K562 (cell line): ENCODE data around the gene RAPGEF5. TPM values are rescaled to one million over a fixed set of nuclear protein-coding genes. Genes with fewer than 3 reads are reported as not detected.

Experiments used
- ATAC-seq: fragments of 200-7000 bp; cut with Tn5 transposase; 3 replicates; pipeline ENCODE4 v1.9.1; 2020; ENCODE audit warnings: moderate library complexity
- BruUV-seq: library from RNA; stranded (reverse); fragments of 400-500 nt; replicated peaks from 2 replicates; lab custom pipeline; 2021; lab: Mats Ljungman, UMichigan
- CTCF ChIA-PET: fragments of 300-600 bp; formaldehyde crosslinking; extraction: SDS; loops from one replicate; lab custom pipeline; 2021; ENCODE audit warnings: low intra/inter-chr PET ratio; lab: Yijun Ruan, JAX
- POLR2A ChIA-PET: fragments of 300-600, 350-650 bp; sonication (Branson Sonifier 250); formaldehyde crosslinking; extraction: SDS; loops from one replicate; lab custom pipeline; 2021; ENCODE audit warnings: antibody characterized with exemption, inconsistent platforms; lab: Yijun Ruan, JAX
- DNase-seq, 4 experiments: peaks; one replicate each; pipeline versions ENCODE4 v3.0.0 to v3.0.0-alpha.2; 2011 to 2018; ENCODE audit warnings: low spot score in 3 of 4, mixed read lengths in 3 of 4; ENCODE audit errors: extremely low read depth in 1 of 4
- FAIRE-seq: peaks from 2 replicates; lab custom pipeline; 2011; peaks lifted over from hg19 to GRCh38; lab: Jason Lieb, UNC
- H2AFZ ChIP-seq: 2 replicates; pipeline ENCODE4 v1.6.0; 2011; ENCODE audit warnings: low read depth, low read length, control low read depth, inconsistent platforms
- H3K27ac ChIP-seq: fragments of 200-600 bp; 3 replicates; pipeline ENCODE4 v1.8.0; 2011; ENCODE audit warnings: low read depth, mild to moderate bottlenecking, control low read depth, inconsistent platforms, low read length, moderate library complexity, mixed read lengths; ENCODE audit errors: extremely low read depth
- H3K27me3 ChIP-seq, 2 experiments: fragments of 300-600 bp in 1 of 2; 2 replicates in 1 of 2; 3 replicates in 1 of 2; pipeline versions ENCODE4 v1.6.0 to v1.8.0; 2011; ENCODE audit warnings: inconsistent platforms in 2 of 2, low read length in 2 of 2, mild to moderate bottlenecking in 1 of 2, mixed read lengths in 1 of 2, moderate library complexity in 1 of 2; ENCODE audit not compliant: control insufficient read depth in 2 of 2, insufficient read depth in 2 of 2
- H3K36me3 ChIP-seq: fragments of 300-600 bp; 3 replicates; pipeline ENCODE4 v1.8.0; 2011; ENCODE audit warnings: mild to moderate bottlenecking, low read length, inconsistent platforms; ENCODE audit not compliant: control insufficient read depth, insufficient read depth
- H3K4me1 ChIP-seq, 2 experiments: fragments of 200-600 bp in 1 of 2; replicated peaks in 1 of 2; 2 replicates in 1 of 2; 3 replicates in 1 of 2; pipeline versions ENCODE4 v1.5.1 to v1.8.0; 2011; ENCODE audit warnings: inconsistent platforms in 2 of 2, low read length in 2 of 2, mild to moderate bottlenecking in 1 of 2, mixed read lengths in 1 of 2, moderate library complexity in 1 of 2; ENCODE audit not compliant: control insufficient read depth in 2 of 2, insufficient read depth in 2 of 2
- H3K4me2 ChIP-seq: 2 replicates; pipeline ENCODE4 v1.6.1; 2011; ENCODE audit warnings: low read length, control low read depth, inconsistent platforms, mixed read lengths; ENCODE audit not compliant: insufficient read depth
- H3K4me3 ChIP-seq: fragments of 200-600 bp; sonication (generic), shearing (Covaris generic); 2 replicates; pipeline ENCODE4 v1.5.1; 2016; ENCODE audit warnings: control low read depth, inconsistent platforms
- H3K79me2 ChIP-seq: fragments of 200-600 bp; 3 replicates; pipeline ENCODE4 v1.8.0; 2011; ENCODE audit warnings: low read length, inconsistent platforms; ENCODE audit not compliant: control insufficient read depth, insufficient read depth
- H3K9ac ChIP-seq, 2 experiments: 2 replicates each; pipeline versions ENCODE4 v1.6.0 to v1.6.1; 2011; ENCODE audit warnings: low read depth in 2 of 2, low read length in 2 of 2, control low read depth in 1 of 2, inconsistent platforms in 1 of 2, mild to moderate bottlenecking in 1 of 2, mixed read lengths in 1 of 2; ENCODE audit not compliant: insufficient read depth in 1 of 2
- H3K9me1 ChIP-seq: one replicate; pipeline ENCODE4 v1.6.0; 2011; ENCODE audit warnings: inconsistent platforms, mild to moderate bottlenecking, low read length, moderate library complexity; ENCODE audit not compliant: control insufficient read depth, insufficient read depth
- H3K9me3 ChIP-seq: replicated peaks from 2 replicates; pipeline ENCODE4 v1.5.1; 2011; ENCODE audit warnings: low read depth, low read length, inconsistent platforms; ENCODE audit not compliant: control insufficient read depth, insufficient read depth
- H4K20me1 ChIP-seq: replicated peaks from 2 replicates; pipeline ENCODE4 v1.6.1; 2011; ENCODE audit warnings: low read length, inconsistent platforms, mixed read lengths; ENCODE audit not compliant: control insufficient read depth, insufficient read depth
- ATF2 ChIP-seq: sonication (generic); formaldehyde crosslinking; IDR thresholded peaks from 2 replicates; pipeline ENCODE4 v1.8.1; 2022; ENCODE audit warnings: missing genetic modification reagents
- FOXJ3 ChIP-seq: sonication (generic); formaldehyde crosslinking; IDR thresholded peaks from 2 replicates; pipeline ENCODE4 v1.4.0; 2020; ENCODE audit warnings: mild to moderate bottlenecking, missing genetic modification reagents
- MTF1 ChIP-seq: fragments of 250-450 bp; sonication (Bioruptor Pico); IDR thresholded peaks from 2 replicates; pipeline ENCODE4 v1.9.0; 2021; ENCODE audit warnings: moderate library complexity, mild to moderate bottlenecking, inconsistent platforms, borderline replicate concordance
- NEUROD1 ChIP-seq: fragments of 150-350 bp; IDR thresholded peaks from 2 replicates; pipeline ENCODE4 v1.6.1; 2014; ENCODE audit warnings: borderline replicate concordance, low read length, low read depth; ENCODE audit not compliant: partially characterized antibody
- SMARCB1 ChIP-seq: IDR thresholded peaks from 2 replicates; pipeline ENCODE4 v1.6.1; 2011; ENCODE audit warnings: improper control_type of control experiment, low read depth; ENCODE audit not compliant: insufficient read length
- TAF7 ChIP-seq: fragments of 450-650 bp; IDR thresholded peaks from 2 replicates; pipeline ENCODE4 v1.6.1; 2016; ENCODE audit warnings: missing genetic modification characterization, missing compliant biosample characterization
- WGBS: fragments of 100-300 bp; shearing (Covaris generic); methylation state at CpG from one replicate; pipeline ENCODE4 v1.1.6; 2016; ENCODE audit warnings: low coverage, mixed read lengths; ENCODE audit not compliant: insufficient coverage; ENCODE audit errors: missing lambda C conversion rate; 5-methylcytosine and 5-hydroxymethylcytosine counted together
- in situ Hi-C: fragments of 300-500 bp; cut with MboI; formaldehyde crosslinking; loops from 4 replicates; pipeline ENCODE4 v1.15.0; 2018; ENCODE audit warnings: inconsistent platforms, mixed read lengths
- intact Hi-C: fragments of 100-400 bp; cut with micrococcal nuclease; formaldehyde crosslinking; loops from 2 replicates; pipeline ENCODE4 v1.14.2; 2022
- polyA plus RNA-seq, 8 experiments: library from polyadenylated mRNA; depleted of rRNA in 4 of 8; stranded (reverse) in 5 of 8; unstranded in 3 of 8; fragments of >200 nt; fragmentation: Nextera tagmentation in 2 of 8; fragmentation: Illumina TruSeq in 1 of 8; extraction: Ambion mirVana in 2 of 8; extraction: Trizol in 1 of 8; gene quantifications; 2 replicates each; pipeline versions ENCODE4 v1.2.1 to v1.2.3, GENCODE V29; 2011 to 2014; ENCODE audit warnings: inconsistent platforms in 1 of 8, missing spikeins in 1 of 8
- total RNA-seq, 7 experiments: library from RNA; depleted of rRNA in 6 of 7; stranded (reverse); fragments of >200 nt in 6 of 7; fragmentation: Illumina TruSeq in 2 of 7; extraction: Trizol in 2 of 7; gene quantifications; 2 replicates each; pipeline versions ENCODE4 v1.2.1 to v1.2.3, GENCODE V29; 2011 to 2021; ENCODE audit warnings: low replicate concordance in 1 of 7

RAPGEF5 gene
- total and polyA plus RNA-seq, 9 of the 15 experiments (the other 6 are each of a cell fraction or from before 2014, with no cell fraction given) = 0.39 to 2.0 (median 1.1) TPM

GRCh38 chr7:22090512-22090911 is 266.4 kb downstream of the RAPGEF5 start:
- CTCF ChIA-PET = no interaction called here
- Histone ChIP-seq H3K4me1 (peaks cover 6% of the 10 kb centered on the region in 2 experiments; a peak in 3 of 5 replicates), H3K36me3 (no peaks in the 10 kb centered on the region), H4K20me1 (no peaks in the 10 kb centered on the region), H3K9me3 (peaks cover 2% of the 10 kb centered on the region; the same call in 1 of the 2 replicates), H2AFZ (no peak overlapping the region), H3K4me2 (no peak overlapping the region), H3K79me2 (no peaks in the 10 kb centered on the region), H3K9me1 (no peaks in the 10 kb centered on the region), H3K27ac (no peak overlapping the region), H3K27me3 (no peaks in the 10 kb centered on the region), H3K9ac (no peak overlapping the region), H3K4me3 (no peak overlapping the region)
- TF ChIP-seq SMARCB1 = no peak
- TF ChIP-seq MTF1 (CRISPR knock-in tag) = no peak
- no peak for TF ChIP-seq NEUROD1
- no peak for TF ChIP-seq ATF2 (CRISPR knock-in tag)
- TF ChIP-seq TAF7 (tag) = no peak
- no peak for TF ChIP-seq FOXJ3 (CRISPR knock-in tag)
- no TSS peak for BruUV-seq
- WGBS = 32% methylated on average over 17 of the region's 24 CpGs
- DNase-seq (no peak), FAIRE-seq (no peak), ATAC-seq (no peak)
- intact Hi-C loops (no loop called here), in situ Hi-C loops (no loop called here)
- POLR2A ChIA-PET = interaction anchor here (1.2 kb wide), 1 partner anchor 355 kb away, joined by 3 read pairs; no protein-coding TSS in a partner anchor
